Measurements from ENCODE around the gene IFIT3.

GRCh38 chr10:89337484-89337883 lies 9.7 kb downstream of the IFIT3 start:
- TF ChIP-seq CTCF (IDR thresholded peaks at IDR 0.05) (no peak), ZFX (IDR thresholded peaks at IDR 0.05; ENCODE audit: borderline replicate concordance) (no peak)

All from 22Rv1 (cell line).